ENCODE data around the gene PEA15.

GRCh38 chr1:160221089-160221488 is 15.9 kb downstream of the PEA15 start:
- TF ChIP-seq CTCF (tag by site-specific recombination; IDR thresholded peaks at IDR 0.05), result no peak
- TF ChIP-seq ZNF76 (tag by site-specific recombination; IDR thresholded peaks at IDR 0.05; ENCODE audit: borderline replicate concordance, low read depth), result no peak
- no peak for TF ChIP-seq ZNF660 (tag by site-specific recombination; IDR thresholded peaks at IDR 0.05)
- TF ChIP-seq KLF17 (tag by site-specific recombination; IDR thresholded peaks at IDR 0.05), result no peak
- TF ChIP-seq ZBTB26 (tag by site-specific recombination; optimal IDR thresholded peaks at IDR 0.05), result no peak
- TF ChIP-seq ZNF433 (tag by site-specific recombination; IDR thresholded peaks at IDR 0.05; ENCODE audit: low read depth), result no peak
